Neural cell (in vitro differentiated cells): ENCODE data around the gene SLC16A13. TPM values are rescaled to one million over a fixed set of nuclear protein-coding genes. Genes with fewer than 3 reads are reported as not detected.

Source experiments
- H2AFZ ChIP-seq: fragments of 200-600, 300-800 bp; sonication (generic), shearing (Covaris generic); 2 replicates; pipeline ENCODE4 v1.6.0; 2014; ENCODE audit warnings: low read depth, mild to moderate bottlenecking, antibody characterized with exemption, low read length, moderate library complexity
- H3F3A ChIP-seq: fragments of 200-600 bp; shearing (Covaris generic); 2 replicates; pipeline ENCODE4 v1.6.1; 2016; ENCODE audit warnings: mild to moderate bottlenecking, moderate library complexity, mixed read lengths, antibody characterized with exemption, low read length; ENCODE audit not compliant: insufficient read depth, poor library complexity, severe bottlenecking
- H3K27ac ChIP-seq: fragments of 200-600, 300-800 bp; sonication (generic), shearing (Covaris generic); 2 replicates; pipeline ENCODE4 v1.5.1; 2014; ENCODE audit warnings: mild to moderate bottlenecking, low read length, moderate library complexity
- H3K27me3 ChIP-seq: fragments of 300-800, 200-600 bp; sonication (generic), shearing (Covaris generic); 2 replicates; pipeline ENCODE4 v1.6.0; 2014; ENCODE audit warnings: mild to moderate bottlenecking, low read depth, low read length, moderate library complexity; ENCODE audit not compliant: insufficient read depth
- H3K36me3 ChIP-seq: fragments of 300-800, 200-600 bp; sonication (generic), shearing (Covaris generic); 2 replicates; pipeline ENCODE4 v1.5.1; 2014; ENCODE audit warnings: mild to moderate bottlenecking, antibody characterized with exemption, low read length, moderate library complexity; ENCODE audit not compliant: insufficient read depth
- H3K4me2 ChIP-seq: fragments of 300-800, 200-600 bp; sonication (generic), shearing (Covaris generic); 2 replicates; pipeline ENCODE4 v1.6.0; 2014; ENCODE audit warnings: mild to moderate bottlenecking, low read length
- H3K4me3 ChIP-seq: fragments of 300-800, 200-600 bp; sonication (generic), shearing (Covaris generic); 2 replicates; pipeline ENCODE4 v1.5.1; 2014; ENCODE audit warnings: mild to moderate bottlenecking, low read length, moderate library complexity
- H3K79me2 ChIP-seq: fragments of 200-600 bp; shearing (Covaris generic); replicated peaks from 2 replicates; pipeline ENCODE4 v1.6.0; 2014; ENCODE audit warnings: mild to moderate bottlenecking, low read length, moderate library complexity; ENCODE audit not compliant: insufficient read depth
- H3K9ac ChIP-seq: fragments of 300-800, 200-600 bp; sonication (generic), shearing (Covaris generic); 2 replicates; pipeline ENCODE4 v1.6.1; 2016; ENCODE audit warnings: mild to moderate bottlenecking, low read length, mixed read lengths
- H3K9me2 ChIP-seq: fragments of 200-600 bp; shearing (Covaris generic); 2 replicates; pipeline ENCODE4 v1.6.1; 2016; ENCODE audit warnings: mild to moderate bottlenecking, low read length, mixed read lengths; ENCODE audit not compliant: insufficient read depth
- H3K9me3 ChIP-seq: fragments of 200-600, 300-800 bp; sonication (generic), shearing (Covaris generic); 2 replicates; pipeline ENCODE4 v1.6.1; 2016; ENCODE audit warnings: mild to moderate bottlenecking, mixed run types, low read length, moderate library complexity, mixed read lengths
- H4K20me1 ChIP-seq: fragments of 200-600 bp; shearing (Covaris generic); 2 replicates; pipeline ENCODE4 v1.6.1; 2016; ENCODE audit warnings: mild to moderate bottlenecking, mixed run types; ENCODE audit not compliant: insufficient read depth
- CTCF ChIP-seq: fragments of 450-650 bp; IDR thresholded peaks from 2 replicates; pipeline ENCODE4 v1.5.1; 2014; ENCODE audit warnings: antibody characterized with exemption, mild to moderate bottlenecking, moderate library complexity; ENCODE audit not compliant: poor library complexity, severe bottlenecking
- EP300 ChIP-seq: fragments of 450-650 bp; conservative IDR thresholded peaks from 2 replicates; pipeline ENCODE4 v1.6.1; 2014; ENCODE audit warnings: antibody characterized with exemption, mild to moderate bottlenecking, moderate library complexity; ENCODE audit not compliant: poor library complexity, severe bottlenecking
- EZH2 ChIP-seq: fragments of 200-600, 300-800 bp; shearing (Covaris generic), sonication (generic); IDR thresholded peaks from 2 replicates; pipeline ENCODE4 v1.6.1; 2014; ENCODE audit warnings: antibody characterized with exemption, low read length, borderline replicate concordance, mild to moderate bottlenecking; ENCODE audit not compliant: insufficient read depth, poor library complexity, severe bottlenecking
- MXI1 ChIP-seq: fragments of 450-650 bp; conservative IDR thresholded peaks from 2 replicates; pipeline ENCODE4 v1.6.1; 2014; ENCODE audit warnings: antibody characterized with exemption, mild to moderate bottlenecking; ENCODE audit not compliant: poor library complexity, severe bottlenecking
- POLR2AphosphoS5 ChIP-seq: IDR thresholded peaks from 2 replicates; pipeline ENCODE4 v1.6.1; 2012
- RAD21 ChIP-seq: fragments of 450-650 bp; conservative IDR thresholded peaks from 2 replicates; pipeline ENCODE4 v1.6.1; 2014; ENCODE audit warnings: antibody characterized with exemption, mild to moderate bottlenecking, moderate library complexity
- REST ChIP-seq: IDR thresholded peaks from 2 replicates; pipeline ENCODE4 v1.6.1; 2012; ENCODE audit warnings: borderline replicate concordance
- SMC3 ChIP-seq: fragments of 450-650 bp; conservative IDR thresholded peaks from 2 replicates; pipeline ENCODE4 v1.6.1; 2014; ENCODE audit warnings: antibody characterized with exemption, mild to moderate bottlenecking, moderate library complexity; ENCODE audit not compliant: poor library complexity
- TAF1 ChIP-seq: IDR thresholded peaks from 2 replicates; pipeline ENCODE4 v1.6.1; 2012; ENCODE audit warnings: low read depth
- polyA plus RNA-seq: library from polyadenylated mRNA; depleted of rRNA; stranded (reverse); fragments of >200 nt; gene quantifications from 2 replicates; pipeline ENCODE4 v1.2.3, GENCODE V29; 2014

SLC16A13 gene
- polyA plus RNA-seq, 1 donor from 2014 or later = not detected

GRCh38 chr17:7016418-7016817 is 19.4 kb upstream of the SLC16A13 start:
- no peak for TF ChIP-seq MXI1
- TF ChIP-seq SMC3 = no peak
- no peak for TF ChIP-seq EZH2
- no peak overlapping the region for H3K27ac ChIP-seq

GRCh38 chr17:7016886-7017826 is 18.7 kb upstream of the SLC16A13 start:
- Histone ChIP-seq H3K36me3 (no peaks in the 10 kb centered on the region), H3K79me2 (peaks cover 11% of the 10 kb centered on the region), H3K27me3 (peaks cover 15% of the 10 kb centered on the region), H3F3A (no peaks in the 10 kb centered on the region), H4K20me1 (no peaks in the 10 kb centered on the region), H3K4me3 (no peak overlapping the region), H3K9me3 (no peaks in the 10 kb centered on the region), H3K4me2 (no peak overlapping the region), H3K9ac (no peak overlapping the region), H3K9me2 (no peaks in the 10 kb centered on the region), H3K27ac (no peak overlapping the region), H2AFZ (no peak overlapping the region)
- TF ChIP-seq REST (no peak), EP300 (no peak)

More at GRCh38 chr17:7016418-7016817, 19.4 kb upstream of the SLC16A13 start:
- Histone ChIP-seq H2AFZ (no peak overlapping the region), H3K36me3 (no peaks in the 10 kb centered on the region), H3K4me3 (no peak overlapping the region), H3K27me3 (peaks cover 8% of the 10 kb centered on the region), H4K20me1 (no peaks in the 10 kb centered on the region), H3K4me2 (no peak overlapping the region), H3F3A (no peaks in the 10 kb centered on the region), H3K9ac (no peak overlapping the region), H3K9me3 (no peaks in the 10 kb centered on the region), H3K79me2 (peaks cover 18% of the 10 kb centered on the region), H3K9me2 (no peaks in the 10 kb centered on the region)

GRCh38 chr17:7017827-7018200 is 18.0 kb upstream of the SLC16A13 start:
- Histone ChIP-seq H3K4me2 (no peak overlapping the region), H3F3A (no peaks in the 10 kb centered on the region)

More at GRCh38 chr17:7017827-7018200, 18.0 kb upstream of the SLC16A13 start:
- Histone ChIP-seq H4K20me1 (no peaks in the 10 kb centered on the region), H2AFZ (no peak overlapping the region), H3K79me2 (peaks cover 8% of the 10 kb centered on the region), H3K27me3 (peaks cover 22% of the 10 kb centered on the region), H3K9ac (no peak overlapping the region), H3K36me3 (no peaks in the 10 kb centered on the region), H3K9me2 (no peaks in the 10 kb centered on the region), H3K4me3 (no peak overlapping the region), H3K9me3 (no peaks in the 10 kb centered on the region), H3K27ac (no peak overlapping the region)
- TF ChIP-seq SMC3 = no peak
- no peak for TF ChIP-seq TAF1
- TF ChIP-seq POLR2AphosphoS5 = no peak
- no peak for TF ChIP-seq RAD21
- TF ChIP-seq EZH2 = no peak
- TF ChIP-seq REST = no peak
- TF ChIP-seq CTCF = no peak
- TF ChIP-seq MXI1 = no peak
- TF ChIP-seq EP300 = no peak
